Measurements from ENCODE around the gene BICD1. TPM values are rescaled to one million over a fixed set of nuclear protein-coding genes. Genes with fewer than 3 reads are reported as not detected.

The BICD1 gene
- total and polyA plus RNA-seq, 8 donors, result 13.6 to 21.2 (median 19.6) TPM

- Histone ChIP-seq H3K27me3 (no peaks in the 10 kb centered on the region), H3K4me1 (no peaks in the 10 kb centered on the region), H3K27ac (no peak overlapping the region), H3K36me3 (no peaks in the 10 kb centered on the region), H3K9me3 (no peaks in the 10 kb centered on the region), H3K4me3 (no peak overlapping the region)
- DNase-seq (no peak), ATAC-seq (no peak)
- intact Hi-C loops (cut with DNase I), result no loop called here
- no peak for TF ChIP-seq CTCF (IDR thresholded peaks at IDR 0.05)
Measured at GRCh38 chr12:32285021-32285420, 178.4 kb downstream of the BICD1 start.

GRCh38 chr12:32285489-32285888 lies 178.8 kb downstream of the BICD1 start:
- no peaks in the 10 kb centered on the region for H3K9me3 ChIP-seq
- no peak for TF ChIP-seq CTCF (IDR thresholded peaks at IDR 0.05)
- H3K36me3 ChIP-seq, result no peaks in the 10 kb centered on the region
- H3K27ac ChIP-seq, result no peak overlapping the region
- no peaks in the 10 kb centered on the region for H3K27me3 ChIP-seq
- DNase-seq (no peak), ATAC-seq (no peak)
- intact Hi-C loops (cut with DNase I), result no loop called here
- no peaks in the 10 kb centered on the region for H3K4me1 ChIP-seq
- H3K4me3 ChIP-seq, result no peak overlapping the region

DNA sequence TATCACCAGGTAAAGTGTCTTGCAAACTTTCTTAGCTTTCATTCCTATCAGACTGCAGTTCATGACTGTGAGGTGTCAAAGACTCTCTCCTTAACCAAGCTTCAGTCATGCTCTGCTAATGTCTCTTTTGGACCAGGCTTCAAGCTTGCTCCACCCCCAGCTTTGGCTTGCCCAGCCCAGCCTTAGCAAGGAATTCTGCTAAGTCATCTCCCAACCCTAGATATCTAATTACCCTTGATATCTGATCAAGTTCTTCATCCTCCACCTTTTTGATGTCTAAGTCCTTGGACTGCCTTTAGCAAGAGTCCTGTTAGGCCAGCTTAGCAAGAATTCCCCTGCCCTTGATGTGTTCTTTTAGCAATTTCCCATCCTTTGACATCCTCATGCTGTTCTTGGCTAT lies 183.8 kb downstream of the BICD1 start:
- ATAC-seq (no peak), DNase-seq (no peak)
- TF ChIP-seq CTCF (IDR thresholded peaks at IDR 0.05), result no peak
- Histone ChIP-seq H3K27ac (no peak overlapping the region), H3K4me1 (no peaks in the 10 kb centered on the region), H3K27me3 (no peaks in the 10 kb centered on the region), H3K9me3 (no peaks in the 10 kb centered on the region), H3K4me3 (no peak overlapping the region), H3K36me3 (no peaks in the 10 kb centered on the region)
- intact Hi-C loops (cut with DNase I), result no loop called here

DNA sequence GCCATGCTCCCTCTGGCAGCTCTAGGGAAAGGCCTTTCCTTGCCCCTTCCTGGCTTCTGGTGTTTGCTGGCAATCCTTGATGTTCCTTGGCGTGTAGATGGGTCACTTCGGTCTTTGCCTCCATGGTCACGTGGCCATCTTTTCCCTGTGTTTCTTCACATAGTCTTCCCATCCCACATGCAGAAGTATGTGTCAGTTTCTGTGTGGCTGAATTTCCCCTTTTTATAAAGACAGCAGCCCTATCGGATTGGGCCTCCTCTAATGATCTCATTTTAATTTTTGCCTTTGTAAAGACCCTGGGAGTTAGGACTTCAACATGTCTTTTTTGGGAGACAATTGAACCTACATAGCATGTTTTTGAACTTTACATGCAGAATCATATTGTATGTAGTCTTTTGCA lies 185.5 kb downstream of the BICD1 start:
- intact Hi-C loops (cut with DNase I), result no loop called here
- ATAC-seq (no peak), DNase-seq (no peak)
- no peaks in the 10 kb centered on the region for H3K9me3 ChIP-seq
- H3K27ac ChIP-seq, result no peak overlapping the region
- H3K4me3 ChIP-seq, result no peak overlapping the region
- H3K36me3 ChIP-seq, result no peaks in the 10 kb centered on the region
- H3K4me1 ChIP-seq, result no peaks in the 10 kb centered on the region
- TF ChIP-seq CTCF (IDR thresholded peaks at IDR 0.05), result no peak
- no peaks in the 10 kb centered on the region for H3K27me3 ChIP-seq

DNA sequence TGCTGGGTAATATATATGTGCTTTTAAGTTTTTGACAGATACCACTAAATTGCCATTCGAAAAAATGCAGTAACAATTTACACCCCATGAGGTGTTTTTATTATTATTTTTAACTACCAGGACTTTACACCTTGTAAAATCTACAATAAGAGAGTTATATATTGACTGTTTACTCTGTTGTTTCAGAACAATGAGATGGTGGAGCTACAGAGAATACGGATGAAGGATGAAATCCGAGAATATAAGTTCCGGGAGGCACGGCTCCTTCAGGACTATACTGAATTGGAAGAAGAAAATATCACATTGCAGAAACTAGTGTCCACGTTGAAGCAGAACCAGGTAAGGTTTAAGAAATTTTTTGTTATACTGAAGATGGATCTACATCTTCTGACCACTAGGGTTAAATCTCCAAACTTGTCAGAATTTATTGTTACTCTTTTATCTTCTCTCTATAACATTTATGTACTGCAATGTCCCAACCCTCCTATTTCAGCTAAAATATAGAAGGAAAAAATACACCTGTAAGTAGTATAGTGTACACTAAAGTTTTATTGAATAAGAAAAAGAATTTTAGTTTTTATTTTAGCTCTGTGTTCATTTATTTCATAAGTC lies 187.3 kb downstream of the BICD1 start:
- no peak for TF ChIP-seq CTCF (IDR thresholded peaks at IDR 0.05)
- no peak overlapping the region for H3K27ac ChIP-seq
- no peaks in the 10 kb centered on the region for H3K36me3 ChIP-seq
- DNase-seq (no peak), ATAC-seq (no peak)
- no peaks in the 10 kb centered on the region for H3K9me3 ChIP-seq
- intact Hi-C loops (cut with DNase I), result no loop called here
- no peaks in the 10 kb centered on the region for H3K27me3 ChIP-seq
- no peak overlapping the region for H3K4me3 ChIP-seq
- H3K4me1 ChIP-seq, result no peaks in the 10 kb centered on the region
